SK-N-MC (cell line): ENCODE data around the gene RBM43.
"Not testable (repeated sequence)": the region's sequence is repeated elsewhere in the genome, so short reads cannot be mapped to it uniquely, and the experiment has no call there.

ENCODE experiments used
- DNase-seq: peaks from one replicate; pipeline ENCODE4 v3.0.0-alpha.2; 2011; ENCODE audit warnings: low read depth, low spot score
- H3K27ac ChIP-seq: fragments of 200-600 bp; sonication (generic); 2 replicates; pipeline ENCODE4 v1.5.1; 2016; ENCODE audit warnings: mixed run types
- H3K36me3 ChIP-seq: fragments of 200-600 bp; sonication (generic); 2 replicates; pipeline ENCODE4 v1.6.1; 2017; ENCODE audit warnings: antibody characterized with exemption, low read length, mixed read lengths; ENCODE audit not compliant: insufficient read depth
- H3K4me3 ChIP-seq: fragments of 200-600 bp; sonication (generic); 2 replicates; pipeline ENCODE4 v1.5.1; 2016
- H3K9ac ChIP-seq: fragments of 200-600 bp; sonication (generic); 2 replicates; pipeline ENCODE4 v1.8.0; 2017; ENCODE audit warnings: mixed run types, mixed read lengths; ENCODE audit not compliant: insufficient read length
- H3K9me3 ChIP-seq: fragments of 200-600 bp; sonication (generic); 2 replicates; pipeline ENCODE4 v1.6.1; 2017; ENCODE audit warnings: low read depth, mild to moderate bottlenecking, antibody characterized with exemption, low read length, moderate library complexity, mixed read lengths
- EZH2 ChIP-seq: fragments of 200-600 bp; sonication (generic); IDR thresholded peaks from one replicate; pipeline ENCODE4 v1.6.1; 2017; ENCODE audit warnings: antibody characterized with exemption
- FOXP2 ChIP-seq: optimal IDR thresholded peaks from 2 replicates; pipeline ENCODE3; 2011; ENCODE audit warnings: mild to moderate bottlenecking, moderate library complexity; ENCODE audit not compliant: insufficient read depth; ENCODE audit errors: extremely low read length, control extremely low read depth
- POLR2AphosphoS5 ChIP-seq: IDR thresholded peaks from 2 replicates; pipeline ENCODE4 v1.6.1; 2012; ENCODE audit warnings: mild to moderate bottlenecking, low read depth, low read length, borderline replicate concordance

RBM43 gene

GRCh38 chr2:151240433-151240832, 21.2 kb downstream of the RBM43 start:
- no peak for TF ChIP-seq EZH2
- no peak for TF ChIP-seq POLR2AphosphoS5
- TF ChIP-seq FOXP2: no peak
- Histone ChIP-seq H3K36me3 (no peaks in the 10 kb centered on the region), H3K9me3 (no peaks in the 10 kb centered on the region), H3K9ac (no peak overlapping the region), H3K4me3 (no peak overlapping the region), H3K27ac (no peak overlapping the region)
- no peak for DNase-seq

GRCh38 chr2:151239624-151240023, 22.0 kb downstream of the RBM43 start:
- Histone ChIP-seq H3K36me3 (no peaks in the 10 kb centered on the region), H3K4me3 (no peak overlapping the region), H3K9me3 (no peaks in the 10 kb centered on the region), H3K27ac (no peak overlapping the region), H3K9ac (no peak overlapping the region)
- no peak for TF ChIP-seq POLR2AphosphoS5
- no peak for TF ChIP-seq EZH2
- TF ChIP-seq FOXP2: no peak
- DNase-seq: no peak

DNA sequence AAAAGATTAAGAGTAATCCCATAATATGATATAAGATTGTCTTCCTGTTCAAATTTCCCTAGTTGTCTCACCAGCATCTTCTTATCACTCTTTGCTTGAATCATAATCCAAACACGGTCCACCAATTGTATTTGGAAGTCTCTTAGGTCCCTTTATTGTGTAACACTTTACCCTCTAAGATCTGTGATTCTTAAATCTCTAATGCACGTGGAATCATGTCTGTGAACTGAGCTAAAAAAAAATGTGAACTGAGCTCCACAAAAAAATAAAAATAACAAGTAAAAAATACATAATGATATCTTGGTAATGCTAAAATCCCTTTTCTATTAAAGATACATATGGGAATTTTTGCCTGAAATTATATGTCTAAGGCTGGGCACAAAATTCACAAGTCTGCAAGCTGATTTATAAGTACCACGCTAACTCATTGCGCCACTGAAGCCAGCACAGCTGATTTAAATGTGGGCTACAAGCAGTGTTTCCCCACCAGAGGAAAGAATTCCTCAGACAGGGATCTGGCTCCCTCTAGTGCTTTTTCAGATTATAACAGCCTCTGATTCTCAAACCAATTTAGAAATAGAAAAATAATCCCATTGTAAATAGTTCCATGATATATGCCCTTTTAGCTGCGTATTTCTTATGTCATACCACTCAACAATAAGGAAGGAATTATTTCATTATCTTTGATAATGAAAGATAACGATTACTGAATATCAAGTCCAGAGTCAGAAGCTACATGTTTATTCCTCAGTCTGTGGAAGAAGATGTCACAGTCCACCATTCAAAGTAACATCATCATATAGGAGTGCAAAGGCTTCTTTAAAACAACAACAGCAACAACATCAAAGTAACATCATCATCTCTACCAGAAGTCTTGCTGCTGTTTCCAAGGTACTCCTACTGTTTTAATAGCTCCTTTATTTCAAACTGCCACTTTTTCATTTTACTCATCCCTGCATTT, 22.9 kb downstream of the RBM43 start:
- no peaks in the 10 kb centered on the region for H3K9me3 ChIP-seq
- no peak overlapping the region for H3K4me3 ChIP-seq
- DNase-seq: peak; percentile 73
- TF ChIP-seq POLR2AphosphoS5 (no peak), FOXP2 (no peak), EZH2 (no peak)
- H3K27ac ChIP-seq: no peak overlapping the region
- no peak overlapping the region for H3K9ac ChIP-seq
- H3K36me3 ChIP-seq: no peaks in the 10 kb centered on the region

- Histone ChIP-seq H3K4me3 (no peak overlapping the region), H3K9ac (no peak overlapping the region), H3K9me3 (0 out of 2 replicates have a peak, but pooled peaks cover 4% of the 10 kb centered on the region), H3K27ac (no peak overlapping the region), H3K36me3 (no peaks in the 10 kb centered on the region)
- no peak for TF ChIP-seq POLR2AphosphoS5
- no peak for DNase-seq
Observed at GRCh38 chr2:151237422-151238025, 24.1 kb downstream of the RBM43 start.

DNA sequence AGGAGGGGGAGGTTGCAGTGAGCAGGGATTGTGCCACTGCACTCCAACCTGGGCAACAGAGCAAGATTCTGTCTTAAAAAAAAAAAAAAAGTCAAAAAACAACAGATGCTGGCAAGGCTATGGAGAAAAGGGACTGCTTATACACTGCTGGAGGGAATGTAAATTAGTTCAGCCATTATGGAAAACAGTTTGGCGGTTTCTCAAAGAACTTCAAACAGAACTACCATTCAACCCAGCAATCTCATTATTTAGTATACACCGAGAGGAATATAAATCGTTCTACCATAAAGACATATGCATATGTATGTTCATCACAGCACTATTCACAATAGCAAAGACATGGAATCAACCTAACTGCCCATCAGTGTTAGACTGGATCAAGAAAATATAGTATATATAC, 27.9 kb downstream of the RBM43 start:
- not testable (repeated sequence) for DNase-seq

DNA sequence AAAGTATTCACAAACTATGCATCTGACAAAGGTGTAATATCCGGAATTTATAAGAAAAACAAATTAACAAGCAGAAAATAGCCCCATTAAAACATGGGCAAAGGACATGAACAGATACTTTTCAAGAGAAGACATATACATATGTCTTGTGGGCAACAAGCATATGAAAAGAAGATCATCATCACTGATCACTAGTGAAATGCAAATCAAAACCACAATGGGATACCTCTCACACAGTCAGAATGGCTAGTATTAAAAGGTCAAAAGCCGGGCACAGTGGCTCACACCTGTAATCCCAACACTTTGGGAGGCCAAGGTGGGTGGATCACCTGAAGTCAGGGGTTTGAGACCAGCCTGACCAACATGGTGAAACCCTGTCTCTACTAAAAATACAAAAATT, 28.4 kb downstream of the RBM43 start:
- not testable (repeated sequence) for H3K9ac ChIP-seq, DNase-seq, H3K36me3 ChIP-seq, H3K27ac ChIP-seq, H3K9me3 ChIP-seq, H3K4me3 ChIP-seq

More for the DNA sequence above, 27.9 kb downstream of the RBM43 start:
- H3K9ac ChIP-seq, H3K27ac ChIP-seq, H3K36me3 ChIP-seq, H3K9me3 ChIP-seq, H3K4me3 ChIP-seq: not testable (repeated sequence)

DNA sequence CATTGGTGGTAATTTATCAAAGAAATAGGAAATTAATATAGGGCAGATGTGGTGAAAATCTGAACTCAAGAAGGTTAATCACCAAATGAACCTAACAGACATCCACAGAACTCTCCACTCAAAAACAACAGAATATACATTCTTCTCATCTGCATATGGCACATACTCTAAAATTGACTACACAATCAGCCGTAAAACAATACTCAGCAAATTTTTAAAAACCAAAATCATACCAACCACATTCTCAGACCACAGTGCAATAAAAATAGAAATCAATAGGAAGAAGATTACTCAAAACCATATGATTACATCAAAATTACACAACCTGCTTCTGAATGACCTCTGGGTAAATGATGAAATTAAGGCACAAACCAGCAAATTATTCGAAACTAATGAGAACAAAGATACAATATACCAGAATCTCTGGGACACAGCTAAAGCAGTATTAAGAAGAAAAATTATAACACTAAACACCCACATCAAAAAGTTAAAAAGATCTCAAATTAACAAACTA, 31.0 kb downstream of the RBM43 start:
- Histone ChIP-seq H3K9ac (no peak overlapping the region), H3K4me3 (no peak overlapping the region), H3K36me3 (no peaks in the 10 kb centered on the region), H3K9me3 (0 out of 2 replicates have a peak, but pooled peaks cover 6% of the 10 kb centered on the region), H3K27ac (no peak overlapping the region)
- DNase-seq: no peak
- TF ChIP-seq POLR2AphosphoS5: no peak
- no peak for TF ChIP-seq EZH2
- no peak for TF ChIP-seq FOXP2

- H3K9ac ChIP-seq: no peak overlapping the region
- 0 out of 2 replicates have a peak, but pooled peaks cover 6% of the 10 kb centered on the region for H3K9me3 ChIP-seq
- no peak overlapping the region for H3K27ac ChIP-seq
- H3K36me3 ChIP-seq: no peaks in the 10 kb centered on the region
- TF ChIP-seq EZH2 (no peak), POLR2AphosphoS5 (no peak), FOXP2 (no peak)
- DNase-seq: no peak
- no peak overlapping the region for H3K4me3 ChIP-seq
Observed at GRCh38 chr2:151228847-151229512, 32.7 kb downstream of the RBM43 start.

DNA sequence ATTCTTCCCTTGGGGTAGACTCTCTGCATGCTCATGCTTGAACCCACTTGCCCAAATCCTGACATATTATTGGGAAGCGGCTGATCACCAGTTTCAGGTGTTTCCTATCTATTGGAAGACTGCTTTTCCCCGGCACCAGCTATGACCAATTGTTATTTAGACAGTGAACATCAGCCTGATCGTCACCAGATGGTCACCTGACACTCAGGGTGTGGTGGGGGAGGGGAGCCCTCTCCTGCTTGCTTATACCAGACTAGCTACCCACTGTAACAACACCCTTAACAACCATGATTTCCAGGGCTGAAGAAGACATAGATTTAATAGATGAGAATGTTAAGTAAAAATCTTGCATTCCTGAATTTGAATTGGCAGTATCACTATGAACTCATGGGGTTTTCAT, 44.3 kb downstream of the RBM43 start:
- TF ChIP-seq FOXP2 (no peak), EZH2 (no peak), POLR2AphosphoS5 (no peak)
- Histone ChIP-seq H3K9me3 (no peaks in the 10 kb centered on the region), H3K36me3 (no peaks in the 10 kb centered on the region), H3K4me3 (no peak overlapping the region), H3K9ac (no peak overlapping the region), H3K27ac (no peak overlapping the region)
- no peak for DNase-seq
